Ammon's horn (tissue), 1 donor: ENCODE results near the gene MYO10.
A peak's percentile ranks its signal among the peaks of the same experiment; 100 is the strongest.

Experiments
- DNase-seq: peaks from one replicate; pipeline ENCODE4 v3.0.0-alpha.2; 2016; ENCODE audit warnings: low spot score

Gene MYO10

GRCh38 chr5:16712178-16712577 lies 223.9 kb downstream of the MYO10 start:
- DNase-seq, result peak; percentile 57

DNA sequence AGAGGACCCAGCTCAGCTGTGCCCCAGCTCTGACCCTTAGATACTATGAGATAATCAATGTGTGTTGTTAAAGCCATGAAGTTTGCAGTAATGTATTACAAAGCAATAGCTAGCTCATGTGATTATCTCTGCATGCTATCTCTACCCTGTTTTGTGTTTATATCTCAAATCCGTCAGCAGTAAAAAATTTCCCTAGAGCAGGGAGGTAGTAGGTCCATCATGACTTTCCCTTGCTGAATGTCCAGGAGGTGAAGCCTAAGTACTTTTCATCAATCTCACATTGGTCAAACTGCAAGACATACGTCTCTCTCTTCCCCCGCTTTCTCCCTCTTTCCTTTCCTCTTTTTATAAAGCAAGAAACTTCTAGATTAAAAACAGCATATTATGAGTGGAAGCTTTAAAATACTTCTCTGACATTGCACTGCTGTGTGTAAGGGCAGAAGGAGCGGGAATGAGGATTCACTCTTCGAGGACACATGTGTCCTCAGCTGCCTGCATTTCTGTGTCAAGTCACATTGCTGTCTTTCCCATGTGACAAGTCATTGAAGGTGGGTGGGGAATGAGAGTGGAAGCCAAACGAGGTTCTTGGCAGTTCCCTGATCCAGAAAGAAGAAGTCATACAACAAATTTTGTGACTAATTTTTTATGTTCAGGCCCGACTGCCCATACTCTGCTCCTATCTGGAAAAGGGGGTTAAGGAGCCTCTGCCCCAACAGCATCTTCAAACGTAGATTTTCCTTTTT lies 226.2 kb downstream of the MYO10 start:
- peak; percentile 50 for DNase-seq

GRCh38 chr5:16707869-16708192 lies 228.3 kb downstream of the MYO10 start:
- DNase-seq, result no peak

DNA sequence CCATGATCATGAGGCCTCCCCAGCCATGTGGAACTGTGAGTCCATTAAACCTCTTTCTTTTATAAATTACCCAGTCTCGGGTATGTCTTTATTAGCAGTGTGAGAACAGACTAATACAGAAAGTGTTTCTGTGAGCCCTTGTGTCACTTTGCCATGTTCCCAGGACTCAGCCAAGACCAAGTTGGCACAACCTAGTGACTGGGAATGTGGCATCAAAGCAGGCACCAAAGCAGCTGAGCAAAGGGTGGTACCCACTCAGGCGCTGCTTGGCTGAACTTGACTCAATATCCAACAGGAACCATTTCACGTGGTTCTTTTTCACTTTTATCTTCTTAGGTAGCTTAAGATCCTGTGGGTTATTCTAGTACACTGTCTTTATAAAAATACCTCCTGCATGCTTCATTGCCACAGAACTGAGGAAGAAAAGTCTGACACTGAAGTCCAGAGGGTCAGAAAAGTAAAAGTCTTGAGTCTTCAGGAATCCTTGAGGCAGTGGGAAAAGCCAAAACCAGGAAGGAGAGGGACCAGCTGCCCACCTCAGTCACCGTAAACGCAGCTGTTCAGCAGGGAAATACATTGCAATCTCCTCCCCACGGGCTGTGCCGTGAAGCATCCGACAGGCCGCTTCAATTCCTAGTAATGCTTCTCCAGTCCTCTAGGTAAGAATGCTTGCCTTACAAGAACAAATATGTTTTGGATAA lies 228.8 kb downstream of the MYO10 start:
- peak; percentile 68 for DNase-seq

DNA sequence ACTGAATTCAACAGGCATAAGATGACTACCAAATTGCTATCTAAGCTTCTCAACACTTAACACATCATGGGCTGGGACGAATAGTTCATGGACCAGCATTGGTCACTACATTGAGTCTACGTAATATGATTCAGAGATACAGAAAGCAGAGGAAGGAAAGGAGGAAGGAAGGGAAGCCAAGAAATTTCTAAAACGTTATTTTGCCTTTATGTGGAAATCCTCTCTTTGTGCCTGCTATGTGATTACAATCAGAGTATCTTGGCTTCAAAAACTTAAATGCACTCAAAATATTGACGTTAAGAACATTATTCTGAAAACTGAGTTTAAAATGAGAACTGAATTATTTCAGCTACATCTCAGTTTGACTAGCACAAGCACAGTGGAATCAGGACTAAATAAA lies 231.1 kb downstream of the MYO10 start:
- no peak for DNase-seq

- DNase-seq, result no peak
Observed at GRCh38 chr5:16702964-16703363, 233.1 kb downstream of the MYO10 start.

DNA sequence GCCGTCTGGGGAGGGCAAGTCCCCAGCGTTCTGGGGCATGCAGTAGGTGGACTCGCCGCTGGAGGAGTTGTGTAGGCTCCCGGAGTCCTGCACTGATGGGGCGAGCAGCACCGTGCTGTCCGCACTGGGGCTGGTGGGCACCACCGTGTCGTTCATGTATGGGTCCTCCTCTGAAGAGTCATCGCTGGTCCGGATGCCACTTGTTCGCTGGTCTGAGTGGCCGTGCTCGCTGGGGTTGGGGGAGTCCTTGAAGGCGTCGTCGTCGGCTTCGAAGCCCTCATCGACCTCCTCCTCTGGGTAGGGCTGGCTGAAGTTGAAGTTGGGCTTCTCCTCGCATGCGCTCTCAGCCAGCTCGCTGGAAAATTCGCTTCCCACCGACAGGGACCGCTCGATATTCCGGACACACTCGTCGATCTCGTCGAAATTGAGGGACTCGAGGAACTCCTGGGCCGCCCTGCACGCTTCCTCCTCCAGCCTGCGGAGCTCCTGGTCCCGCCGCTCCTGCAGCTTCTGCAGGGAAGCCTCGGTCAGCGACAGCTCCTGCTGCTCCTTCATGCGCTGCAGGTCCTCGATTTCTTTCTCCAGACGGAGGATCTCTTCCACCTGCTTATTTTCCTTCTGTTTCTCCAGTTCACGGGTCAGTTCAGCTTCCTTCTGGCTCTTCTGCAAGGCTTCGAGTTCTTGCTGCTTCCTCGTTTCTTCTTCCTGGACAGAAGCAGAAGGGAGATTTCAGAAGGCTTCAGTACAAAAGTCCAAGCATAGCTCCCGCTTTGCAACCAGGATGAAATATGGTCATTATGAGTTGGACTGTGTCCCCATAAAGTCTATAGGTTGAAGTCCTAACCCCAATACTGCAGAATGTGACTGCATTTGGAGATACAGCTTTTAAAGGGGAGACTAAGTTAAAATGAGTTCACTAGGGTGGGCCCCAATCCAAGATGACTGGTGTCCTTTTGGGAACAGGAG lies 234.7 kb downstream of the MYO10 start:
- DNase-seq, result no peak

- no peak for DNase-seq
Observed at GRCh38 chr5:16700081-16700480, 236.0 kb downstream of the MYO10 start.

- no peak for DNase-seq
Observed at GRCh38 chr5:16695779-16696178, 240.3 kb downstream of the MYO10 start.

GRCh38 chr5:16693879-16694278 lies 242.2 kb downstream of the MYO10 start:
- no peak for DNase-seq

GRCh38 chr5:16691731-16692130 lies 244.4 kb downstream of the MYO10 start:
- DNase-seq, result no peak

DNA sequence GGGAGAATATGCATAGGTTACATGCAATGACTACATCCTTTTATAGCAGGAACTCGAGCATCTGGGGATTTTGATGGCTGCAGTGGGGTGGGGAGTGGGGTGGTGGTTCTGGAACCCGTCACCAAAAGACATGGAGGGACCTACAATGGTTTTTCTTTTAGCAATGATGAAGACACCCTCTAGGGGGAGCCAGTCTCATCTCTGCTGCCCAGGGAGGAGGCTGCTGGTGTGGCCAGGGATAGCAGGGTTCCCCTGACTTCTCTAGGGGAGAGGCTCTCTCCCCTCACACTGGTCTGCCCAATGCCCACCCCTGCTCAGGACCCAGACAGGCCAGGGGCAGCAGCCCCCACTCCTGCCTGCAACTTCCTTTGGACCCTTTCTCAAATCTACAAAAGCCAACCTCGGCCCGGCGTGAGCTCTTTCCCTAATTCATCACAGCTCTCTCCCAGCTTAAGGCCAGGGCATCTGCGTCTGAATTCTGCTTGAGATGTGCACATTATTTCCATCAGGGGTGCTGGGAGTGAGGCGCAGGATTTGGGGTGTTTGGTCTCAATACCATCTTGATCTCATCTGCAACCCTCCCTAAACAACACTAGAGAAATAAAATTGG lies 245.7 kb downstream of the MYO10 start:
- peak; percentile 73 for DNase-seq

DNA sequence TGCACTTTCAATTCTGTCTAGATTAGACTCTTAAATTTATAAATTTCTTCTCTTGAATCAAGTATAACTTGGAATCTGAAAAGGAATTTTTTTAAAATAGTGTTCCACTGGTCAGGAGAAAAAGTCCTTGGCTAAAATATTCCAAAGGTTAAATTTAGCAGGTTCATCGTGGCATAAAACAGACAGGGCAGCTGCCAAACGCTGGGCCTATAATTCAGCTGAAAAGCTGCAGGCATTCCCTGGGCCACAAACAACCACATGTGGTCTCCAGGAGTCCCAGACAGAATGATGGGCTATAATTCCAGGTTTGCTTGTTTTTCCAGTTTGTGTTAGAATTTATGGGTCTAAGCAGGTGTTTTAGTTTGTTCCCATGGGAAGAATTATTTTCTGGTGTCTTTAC lies 248.2 kb downstream of the MYO10 start:
- no peak for DNase-seq

DNA sequence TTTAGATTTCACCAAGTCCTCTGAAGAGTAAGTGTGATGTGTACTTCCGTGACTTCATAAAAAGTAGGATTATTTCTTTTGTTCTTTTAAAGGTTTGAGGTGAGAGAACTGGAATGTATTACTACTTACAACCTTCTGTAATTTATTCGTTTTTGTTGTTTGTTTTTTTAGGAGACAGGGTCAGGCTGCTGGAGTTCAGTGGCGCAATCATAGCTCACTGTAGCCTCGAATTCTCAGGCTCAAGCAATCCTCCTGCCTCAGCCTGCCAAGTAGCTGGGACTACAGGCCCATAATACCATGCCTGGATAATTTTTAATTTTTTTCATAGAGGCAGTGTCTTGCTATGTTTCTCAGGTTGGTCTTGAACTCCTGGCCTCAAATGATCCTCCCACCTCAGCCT lies 251.0 kb downstream of the MYO10 start:
- no peak for DNase-seq

- no peak for DNase-seq
Observed at GRCh38 chr5:16681876-16682275, 254.2 kb downstream of the MYO10 start.

DNA sequence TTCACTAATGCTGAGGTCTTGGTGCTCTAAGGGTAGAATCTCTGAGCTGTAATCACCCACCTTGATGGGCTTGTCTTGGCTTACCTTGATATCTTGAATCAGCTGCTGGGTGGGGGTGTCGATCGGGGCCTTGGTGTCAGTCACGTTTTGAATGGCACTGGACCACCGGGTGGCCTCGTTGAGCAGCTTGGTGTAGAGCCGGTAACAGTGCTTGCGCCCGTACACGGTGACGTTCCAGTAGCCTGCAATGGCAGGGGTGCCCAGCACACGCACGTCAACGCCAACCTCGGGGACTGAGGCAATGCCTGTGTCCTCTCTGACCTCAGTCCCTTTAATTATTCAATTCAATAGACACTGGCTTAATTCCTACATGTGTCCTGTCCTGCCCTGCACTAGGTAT lies 256.2 kb downstream of the MYO10 start:
- DNase-seq, result no peak

- DNase-seq, result no peak
Observed at GRCh38 chr5:16679190-16679589, 256.9 kb downstream of the MYO10 start.

- no peak for DNase-seq
Observed at GRCh38 chr5:16675806-16676205, 260.3 kb downstream of the MYO10 start.

- no peak for DNase-seq
Observed at GRCh38 chr5:16674750-16675149, 261.3 kb downstream of the MYO10 start.

DNA sequence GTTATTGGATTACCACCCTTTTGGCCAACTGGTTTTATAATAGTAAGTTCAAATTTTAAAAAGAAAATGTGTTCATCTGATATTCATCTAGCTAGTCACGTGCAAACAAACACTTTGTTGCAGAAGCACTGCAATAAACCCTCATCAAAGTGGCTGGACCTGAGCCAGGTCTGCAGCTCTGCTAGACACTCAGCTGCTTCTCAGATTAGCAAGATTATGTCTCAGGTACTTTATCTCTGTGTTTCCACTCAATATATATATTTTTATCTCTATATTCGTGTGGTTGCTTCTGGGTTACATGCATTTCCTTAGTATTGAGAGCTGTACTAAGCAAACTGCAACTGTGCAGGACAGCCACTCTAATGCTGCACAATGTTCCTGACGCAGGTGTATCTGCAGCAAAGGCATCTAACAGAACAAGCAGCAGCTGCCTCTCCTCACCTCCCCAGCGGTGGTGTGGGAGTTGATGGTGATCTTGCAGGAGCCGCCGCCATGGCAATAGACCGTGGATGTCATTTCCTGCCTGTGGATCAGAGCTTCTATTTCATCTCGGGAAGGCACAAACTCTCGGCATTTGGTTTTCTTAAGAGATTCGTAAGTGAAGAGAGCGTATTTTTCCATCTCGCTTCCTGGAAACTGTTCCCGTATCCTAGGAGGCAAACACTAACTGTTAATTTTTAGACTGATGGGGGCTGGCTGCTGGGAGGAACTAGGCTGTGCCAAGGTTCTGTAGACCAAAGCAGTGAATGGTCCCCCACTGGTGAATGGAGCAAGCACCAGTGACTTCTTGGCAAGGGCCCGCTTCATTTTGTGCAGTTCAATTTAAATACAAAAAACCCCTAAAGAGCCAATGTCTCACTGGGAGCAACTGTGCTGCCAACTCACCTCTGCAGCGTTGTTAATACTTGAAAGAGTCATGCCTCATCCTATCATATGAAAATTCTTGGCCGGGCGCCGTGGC lies 262.6 kb downstream of the MYO10 start:
- peak; percentile 69 for DNase-seq

DNA sequence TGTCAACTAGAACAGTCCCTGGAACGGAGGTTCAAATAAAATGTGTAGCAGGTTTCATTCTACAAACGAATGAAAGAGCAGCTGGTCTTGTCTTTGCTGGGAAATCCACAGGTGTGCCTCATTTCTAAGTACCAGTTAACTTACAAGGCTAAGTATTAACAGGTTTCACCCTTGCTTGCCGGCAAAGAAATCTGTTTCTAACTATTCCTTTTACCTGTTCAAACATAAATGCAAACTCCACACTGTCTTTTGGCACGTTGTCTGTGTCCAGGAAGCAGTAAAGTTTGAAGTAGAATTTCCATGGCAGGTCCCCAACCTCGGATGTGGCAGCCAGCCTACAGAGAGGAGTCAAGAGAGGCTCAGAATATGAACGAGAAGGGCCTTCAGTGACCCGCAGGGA lies 264.9 kb downstream of the MYO10 start:
- DNase-seq, result no peak
